Measurements from ENCODE around the gene INHBA.

The INHBA gene

GRCh38 chr7:41731493-41732435, 28.9 kb upstream of the INHBA start:
- TF ChIP-seq CTCF (IDR thresholded peaks at IDR 0.05; ENCODE audit: low read depth, low read length, missing control alignments): no peak
- no peak for DNase-seq (ENCODE audit: extremely low read depth, low read depth)
- no peak overlapping the region for H3K4me3 ChIP-seq (replicated peaks; ENCODE audit: low read depth, low read length)

- H3K4me3 ChIP-seq (replicated peaks; ENCODE audit: low read depth, low read length): no peak overlapping the region
- no peak for TF ChIP-seq CTCF (IDR thresholded peaks at IDR 0.05; ENCODE audit: low read depth, low read length, missing control alignments)
- no peak for DNase-seq (ENCODE audit: extremely low read depth, low read depth)
Measured at GRCh38 chr7:41730668-41731067, 27.8 kb upstream of the INHBA start.

GRCh38 chr7:41730161-41730560, 27.3 kb upstream of the INHBA start:
- TF ChIP-seq CTCF (IDR thresholded peaks at IDR 0.05; ENCODE audit: low read depth, low read length, missing control alignments): no peak
- no peak for DNase-seq (ENCODE audit: extremely low read depth, low read depth)
- no peak overlapping the region for H3K4me3 ChIP-seq (replicated peaks; ENCODE audit: low read depth, low read length)

- DNase-seq (ENCODE audit: extremely low read depth, low read depth): no peak
- no peak for TF ChIP-seq CTCF (IDR thresholded peaks at IDR 0.05; ENCODE audit: low read depth, low read length, missing control alignments)
- H3K4me3 ChIP-seq (replicated peaks; ENCODE audit: low read depth, low read length): no peak overlapping the region
Measured at GRCh38 chr7:41729059-41729458, 26.2 kb upstream of the INHBA start.

GRCh38 chr7:41725013-41725412, 22.1 kb upstream of the INHBA start:
- no peak for TF ChIP-seq CTCF (IDR thresholded peaks at IDR 0.05; ENCODE audit: low read depth, low read length, missing control alignments)
- no peak for DNase-seq (ENCODE audit: extremely low read depth, low read depth)

GRCh38 chr7:41720886-41721285, 18.0 kb upstream of the INHBA start:
- no peak overlapping the region for H3K4me3 ChIP-seq (replicated peaks; ENCODE audit: low read depth, low read length)
- no peak for TF ChIP-seq CTCF (IDR thresholded peaks at IDR 0.05; ENCODE audit: low read depth, low read length, missing control alignments)
- DNase-seq (ENCODE audit: extremely low read depth, low read depth): no peak

More at GRCh38 chr7:41725013-41725412, 22.1 kb upstream of the INHBA start:
- no peak overlapping the region for H3K4me3 ChIP-seq (replicated peaks; ENCODE audit: low read depth, low read length)

All from HFF-Myc (cell line).